ENCODE data around the gene PRXL2B.
"Not testable (repeated sequence)": the region's sequence is repeated elsewhere in the genome, so short reads cannot be mapped to it uniquely, and the experiment has no call there.

Gene PRXL2B

DNA sequence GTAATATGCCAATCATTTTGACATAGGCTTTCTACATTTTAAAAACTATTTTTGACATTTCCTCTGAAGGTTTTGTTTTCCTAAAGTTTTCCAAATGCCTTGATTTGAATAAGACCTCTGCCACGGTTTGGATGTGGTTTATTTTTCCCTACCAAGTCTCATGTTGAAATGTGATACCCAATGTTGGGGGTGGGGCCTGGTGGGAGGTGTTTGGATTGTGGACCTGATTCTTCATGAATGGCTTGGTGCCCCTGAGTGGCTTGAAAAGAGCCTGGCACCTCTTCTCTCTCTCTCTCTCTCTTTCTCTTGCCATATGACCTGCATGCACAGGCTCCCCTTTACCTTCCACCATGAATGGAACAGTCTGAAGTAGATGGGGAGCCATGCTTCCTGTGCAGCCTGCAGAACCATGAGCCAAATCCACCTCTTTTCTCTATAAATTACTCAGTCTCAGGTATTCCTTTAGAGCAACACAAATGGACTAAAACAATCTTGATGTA, 31.4 kb downstream of the PRXL2B start:
- H3K27ac Mint-ChIP-seq: no peak overlapping the region
- TF ChIP-seq, protein P1, sequence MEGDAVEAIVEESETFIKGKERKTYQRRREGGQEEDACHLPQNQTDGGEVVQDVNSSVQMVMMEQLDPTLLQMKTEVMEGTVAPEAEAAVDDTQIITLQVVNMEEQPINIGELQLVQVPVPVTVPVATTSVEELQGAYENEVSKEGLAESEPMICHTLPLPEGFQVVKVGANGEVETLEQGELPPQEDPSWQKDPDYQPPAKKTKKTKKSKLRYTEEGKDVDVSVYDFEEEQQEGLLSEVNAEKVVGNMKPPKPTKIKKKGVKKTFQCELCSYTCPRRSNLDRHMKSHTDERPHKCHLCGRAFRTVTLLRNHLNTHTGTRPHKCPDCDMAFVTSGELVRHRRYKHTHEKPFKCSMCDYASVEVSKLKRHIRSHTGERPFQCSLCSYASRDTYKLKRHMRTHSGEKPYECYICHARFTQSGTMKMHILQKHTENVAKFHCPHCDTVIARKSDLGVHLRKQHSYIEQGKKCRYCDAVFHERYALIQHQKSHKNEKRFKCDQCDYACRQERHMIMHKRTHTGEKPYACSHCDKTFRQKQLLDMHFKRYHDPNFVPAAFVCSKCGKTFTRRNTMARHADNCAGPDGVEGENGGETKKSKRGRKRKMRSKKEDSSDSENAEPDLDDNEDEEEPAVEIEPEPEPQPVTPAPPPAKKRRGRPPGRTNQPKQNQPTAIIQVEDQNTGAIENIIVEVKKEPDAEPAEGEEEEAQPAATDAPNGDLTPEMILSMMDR (IDR thresholded peaks at IDR 0.05; ENCODE audit: unreplicated experiment in 3 of 3): no peak

DNA sequence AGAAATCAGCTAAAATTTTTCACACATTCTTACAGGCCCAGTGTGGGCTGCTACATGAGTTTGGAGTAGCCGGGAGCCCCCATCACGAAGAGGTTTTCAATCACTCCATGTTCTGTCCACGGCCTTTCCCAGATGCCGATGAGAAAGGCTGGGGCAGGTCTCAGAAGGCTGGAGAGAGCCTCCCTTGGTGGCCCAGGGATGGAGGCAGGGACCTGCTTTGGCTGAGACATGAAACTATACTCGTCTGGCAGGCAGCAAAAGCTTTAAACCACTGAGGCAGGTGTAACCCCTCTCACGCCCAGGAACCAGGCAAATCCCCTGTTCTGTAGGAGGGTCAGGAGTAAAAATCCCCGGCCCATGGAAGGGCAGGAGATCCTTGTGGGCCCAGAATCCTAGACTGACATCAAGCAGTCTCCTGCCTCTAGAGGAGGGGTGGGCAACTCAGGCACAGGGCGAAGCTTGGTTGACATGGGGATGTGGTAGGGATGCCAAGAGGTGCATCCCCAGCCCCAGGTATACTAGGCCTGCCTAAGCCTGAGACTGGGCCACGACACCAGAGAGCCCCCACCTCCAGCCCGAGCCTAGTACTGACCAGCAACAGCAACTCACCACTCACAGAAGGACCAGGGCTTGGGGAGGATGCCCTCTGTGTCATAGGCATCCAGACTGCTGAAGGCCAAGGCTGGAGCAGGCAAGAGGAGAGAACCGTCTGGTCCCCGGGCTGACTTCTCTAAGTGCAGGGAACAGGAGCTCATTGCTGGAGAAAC, 37.2 kb downstream of the PRXL2B start:
- Mint-ChIP-seq H3K4me3 (no peak overlapping the region), H3K27me3 (ENCODE audit: low read depth) (peaks cover 57% of the 10 kb centered on the region), H3K27ac (no peak overlapping the region), H3K36me3 (ENCODE audit: low read depth) (no peaks in the 10 kb centered on the region), H3K4me1 (no peaks in the 10 kb centered on the region), H3K9me3 (peaks cover 7% of the 10 kb centered on the region)
- TF ChIP-seq, protein P1 (IDR thresholded peaks at IDR 0.05; ENCODE audit: unreplicated experiment in 3 of 3): no peak

More for the DNA sequence above, 31.4 kb downstream of the PRXL2B start:
- H3K36me3 Mint-ChIP-seq (ENCODE audit: low read depth): no peaks in the 10 kb centered on the region
- H3K4me1 Mint-ChIP-seq: no peaks in the 10 kb centered on the region
- H3K4me3 Mint-ChIP-seq: no peak overlapping the region
- H3K27me3 Mint-ChIP-seq (ENCODE audit: low read depth): peaks cover 19% of the 10 kb centered on the region
- H3K9me3 Mint-ChIP-seq: peaks cover 31% of the 10 kb centered on the region

DNA sequence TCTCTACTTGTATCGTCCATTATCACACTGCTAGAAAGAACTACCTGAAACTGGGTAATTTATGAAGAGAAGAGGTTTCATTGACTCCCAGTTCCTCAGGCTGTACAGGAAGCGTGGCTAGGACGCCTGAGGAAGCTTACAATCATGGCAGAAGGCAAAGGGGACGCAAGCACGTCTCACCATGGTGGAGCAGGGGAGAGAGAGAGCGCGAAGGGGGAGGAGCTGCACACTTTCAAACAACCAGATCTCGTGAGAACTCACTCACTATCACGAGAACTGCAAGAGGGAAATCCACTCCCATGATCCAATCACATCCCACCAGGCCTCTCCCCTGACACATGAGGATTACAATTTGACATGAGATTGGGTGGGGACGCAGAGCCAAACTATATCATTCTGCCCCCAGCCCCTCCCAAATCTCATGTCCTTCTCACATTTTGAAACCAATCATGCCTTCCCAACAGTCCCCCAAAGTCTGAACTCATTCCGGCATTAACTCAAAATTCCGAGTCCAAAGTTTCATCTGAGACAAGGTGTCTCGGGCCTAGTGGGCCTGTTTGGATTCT, 38.2 kb downstream of the PRXL2B start:
- H3K27ac Mint-ChIP-seq: no peak overlapping the region
- H3K9me3 Mint-ChIP-seq: peaks cover 7% of the 10 kb centered on the region
- TF ChIP-seq, protein P1 (IDR thresholded peaks at IDR 0.05; ENCODE audit: unreplicated experiment in 3 of 3): no peak
- H3K36me3 Mint-ChIP-seq (ENCODE audit: low read depth): no peaks in the 10 kb centered on the region
- no peaks in the 10 kb centered on the region for H3K4me1 Mint-ChIP-seq
- H3K27me3 Mint-ChIP-seq (ENCODE audit: low read depth): peaks cover 51% of the 10 kb centered on the region
- no peak overlapping the region for H3K4me3 Mint-ChIP-seq

DNA sequence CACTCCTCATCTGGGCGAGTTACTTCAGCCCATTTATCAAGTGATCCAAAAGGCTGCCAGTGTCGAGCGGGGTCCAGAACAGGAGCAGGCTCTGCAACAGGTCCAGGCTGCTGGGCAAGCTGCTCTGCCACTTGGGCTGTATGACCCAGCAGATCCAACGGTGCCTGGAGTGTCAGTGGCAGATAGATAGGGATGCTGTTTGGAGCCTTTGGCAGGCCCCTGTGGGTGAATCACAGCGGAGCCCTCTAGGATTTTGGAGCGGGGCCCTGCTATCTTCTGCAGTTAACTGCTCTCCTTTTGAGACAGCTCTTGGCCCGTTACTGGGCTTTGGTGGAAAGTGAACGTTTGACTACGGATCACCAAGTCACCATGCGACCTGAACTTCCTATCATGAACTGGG, 38.7 kb downstream of the PRXL2B start:
- H3K4me1 Mint-ChIP-seq: no peaks in the 10 kb centered on the region
- no peak overlapping the region for H3K4me3 Mint-ChIP-seq
- TF ChIP-seq, protein P1 (IDR thresholded peaks at IDR 0.05; ENCODE audit: unreplicated experiment in 3 of 3): no peak
- peaks cover 7% of the 10 kb centered on the region for H3K9me3 Mint-ChIP-seq
- no peaks in the 10 kb centered on the region for H3K36me3 Mint-ChIP-seq (ENCODE audit: low read depth)
- no peak overlapping the region for H3K27ac Mint-ChIP-seq
- H3K27me3 Mint-ChIP-seq (ENCODE audit: low read depth): peaks cover 56% of the 10 kb centered on the region

DNA sequence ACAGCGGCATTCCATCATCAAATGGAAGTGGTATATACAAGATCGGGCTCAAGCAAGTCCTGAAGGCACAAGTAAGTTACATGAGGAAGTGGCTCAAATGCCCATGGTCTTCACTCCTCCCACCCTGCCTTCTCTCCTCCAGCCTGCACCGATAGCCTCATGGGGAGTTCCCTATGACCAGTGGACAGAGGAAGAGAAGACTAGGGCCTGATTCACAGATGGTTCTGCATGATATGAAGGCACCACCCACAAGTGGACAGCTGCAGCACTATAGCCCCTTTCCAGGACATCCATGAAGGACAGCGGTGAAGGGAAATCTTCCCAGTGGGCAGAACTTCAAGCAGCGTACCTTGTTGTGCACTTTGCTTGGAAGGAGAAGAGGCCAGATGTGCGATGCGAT, 39.2 kb downstream of the PRXL2B start:
- peaks cover 60% of the 10 kb centered on the region for H3K27me3 Mint-ChIP-seq (ENCODE audit: low read depth)
- not testable (repeated sequence) for H3K4me1 Mint-ChIP-seq; H3K36me3 Mint-ChIP-seq (ENCODE audit: low read depth); H3K4me3 Mint-ChIP-seq; H3K27ac Mint-ChIP-seq; H3K9me3 Mint-ChIP-seq

DNA sequence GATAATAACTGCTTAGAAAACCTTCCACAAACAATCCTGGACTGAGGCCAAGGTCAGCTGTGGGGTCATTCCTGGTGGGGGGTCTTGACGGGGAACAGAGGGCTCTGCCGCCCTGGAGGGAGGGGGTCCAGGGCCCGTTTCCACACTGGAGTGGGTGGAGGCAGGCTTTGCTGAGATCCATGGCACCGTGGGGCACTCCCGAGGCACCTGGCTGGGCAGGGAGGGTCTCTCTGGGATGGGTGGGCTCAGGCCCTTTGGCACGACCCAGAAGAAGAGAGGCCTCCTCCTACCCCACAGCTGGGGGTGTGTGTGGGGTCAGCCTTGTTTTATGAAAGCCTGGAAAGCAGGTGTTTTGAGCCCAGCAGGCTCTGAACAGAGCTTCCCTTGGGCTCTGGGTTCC, 41.2 kb downstream of the PRXL2B start:
- no peak overlapping the region for H3K27ac Mint-ChIP-seq
- no peaks in the 10 kb centered on the region for H3K4me1 Mint-ChIP-seq

More for the DNA sequence above, 41.2 kb downstream of the PRXL2B start:
- H3K36me3 Mint-ChIP-seq (ENCODE audit: low read depth): peaks cover 3% of the 10 kb centered on the region
- TF ChIP-seq, protein P1 (IDR thresholded peaks at IDR 0.05; ENCODE audit: unreplicated experiment in 3 of 3): no peak
- peaks cover 77% of the 10 kb centered on the region for H3K27me3 Mint-ChIP-seq (ENCODE audit: low read depth)
- H3K9me3 Mint-ChIP-seq: peaks cover 9% of the 10 kb centered on the region
- no peak overlapping the region for H3K4me3 Mint-ChIP-seq

All from nephron (organoid).